HepG2 (cell line): ENCODE measurements around the gene CIAO2B. TPM values are rescaled to one million over a fixed set of nuclear protein-coding genes. Genes with fewer than 3 reads are reported as not detected.
A peak's percentile ranks its signal among the peaks of the same experiment; 100 is the strongest.

ENCODE experiments used
- FOXO1 ChIP-seq: sonication (generic); formaldehyde crosslinking; IDR thresholded peaks from 2 replicates; pipeline ENCODE4 v1.4.0; 2020; ENCODE audit warnings: missing genetic modification reagents
- GATAD2A ChIP-seq: IDR thresholded peaks from 2 replicates; pipeline ENCODE4 v1.6.1; 2016
- HDAC2 ChIP-seq: sonication (generic); formaldehyde crosslinking; IDR thresholded peaks from 2 replicates; pipeline ENCODE4 v1.4.0; 2020; ENCODE audit warnings: missing genetic modification reagents
- HMG20A ChIP-seq: IDR thresholded peaks from 2 replicates; pipeline ENCODE4 v1.6.1; 2016; ENCODE audit warnings: borderline replicate concordance
- NCOA1 ChIP-seq: sonication (generic); formaldehyde crosslinking; IDR thresholded peaks from 2 replicates; pipeline ENCODE4 v1.9.0; 2021; ENCODE audit warnings: missing genetic modification reagents
- RBAK ChIP-seq: sonication (generic); formaldehyde crosslinking; IDR thresholded peaks from 2 replicates; pipeline ENCODE4 v1.5.1; 2020; ENCODE audit warnings: mild to moderate bottlenecking, missing genetic modification reagents
- SAP130 ChIP-seq: IDR thresholded peaks from 2 replicates; pipeline ENCODE4 v1.6.1; 2016; ENCODE audit warnings: low read depth
- SMYD3 ChIP-seq: sonication (generic); formaldehyde crosslinking; IDR thresholded peaks from 2 replicates; pipeline ENCODE4 v1.8.1; 2023; ENCODE audit warnings: mild to moderate bottlenecking, missing genetic modification reagents
- YEATS4 ChIP-seq: sonication (generic); formaldehyde crosslinking; IDR thresholded peaks from 2 replicates; pipeline ENCODE4 v1.4.0; 2020; ENCODE audit warnings: missing genetic modification reagents, borderline replicate concordance
- ZBTB38 ChIP-seq: sonication (generic); formaldehyde crosslinking; IDR thresholded peaks from 2 replicates; pipeline ENCODE4 v1.5.1; 2020; ENCODE audit warnings: mild to moderate bottlenecking, missing genetic modification reagents
- ZFP1 ChIP-seq: IDR thresholded peaks from 2 replicates; pipeline ENCODE4 v1.6.1; 2016
- ZMYM2 ChIP-seq: sonication (generic); formaldehyde crosslinking; IDR thresholded peaks from 2 replicates; pipeline ENCODE4 v1.8.0; 2022; ENCODE audit warnings: mild to moderate bottlenecking, missing genetic modification reagents
- ZNF12 ChIP-seq: sonication (generic); formaldehyde crosslinking; IDR thresholded peaks from 2 replicates; pipeline ENCODE4 v1.5.0; 2020; ENCODE audit warnings: missing genetic modification reagents
- ZNF562 ChIP-seq: sonication (generic); formaldehyde crosslinking; IDR thresholded peaks from 2 replicates; pipeline ENCODE4 v1.8.0; 2022; ENCODE audit warnings: missing genetic modification reagents, borderline replicate concordance
- ZNF572 ChIP-seq: sonication (generic); formaldehyde crosslinking; IDR thresholded peaks from 2 replicates; pipeline ENCODE4 v1.5.1; 2020; ENCODE audit warnings: mild to moderate bottlenecking, missing genetic modification reagents
- ZNF644 ChIP-seq: IDR thresholded peaks from 2 replicates; pipeline ENCODE4 v1.6.1; 2016; ENCODE audit warnings: low read depth
- ZNF7 ChIP-seq: IDR thresholded peaks from 2 replicates; pipeline ENCODE4 v1.6.1; 2016; ENCODE audit warnings: missing biosample characterization, missing genetic modification reagents
- ZNF749 ChIP-seq: sonication (generic); formaldehyde crosslinking; IDR thresholded peaks from 2 replicates; pipeline ENCODE4 v1.8.0; 2022; ENCODE audit warnings: mild to moderate bottlenecking, missing genetic modification reagents, moderate library complexity, borderline replicate concordance
- polyA plus RNA-seq, 8 experiments: library from polyadenylated mRNA; depleted of rRNA in 3 of 8; stranded (reverse) in 7 of 8; unstranded in 1 of 8; fragments of >200 nt; fragmentation: Illumina TruSeq in 4 of 8; extraction: Trizol in 4 of 8; gene quantifications; 2 replicates each; pipeline versions ENCODE4 v1.2.1 to v1.2.3, GENCODE V29; 2011 to 2016; ENCODE audit warnings: low read depth in 4 of 8, missing spikeins in 1 of 8, mixed read lengths in 1 of 8; ENCODE audit not compliant: insufficient read depth in 1 of 8
- total RNA-seq, 5 experiments: library from RNA; depleted of rRNA; stranded (reverse); fragments of >200 nt; fragmentation: Illumina TruSeq; extraction: Trizol; gene quantifications; 2 replicates each; pipeline ENCODE4 v1.2.3, GENCODE V29; 2016; ENCODE audit warnings: low read depth in 1 of 5
- TF ChIP-seq, protein P1 (sequence below): IDR thresholded peaks from 2 replicates; pipeline ENCODE4 v1.4.0; 2020; ENCODE audit warnings: mild to moderate bottlenecking, missing genetic modification reagents
- TF ChIP-seq, protein P2 (sequence below): sonication (generic); formaldehyde crosslinking; IDR thresholded peaks from 2 replicates; pipeline ENCODE4 v1.8.0; 2022; ENCODE audit warnings: mild to moderate bottlenecking, missing genetic modification reagents, moderate library complexity
- TF ChIP-seq, protein P3 (sequence below): sonication (generic); formaldehyde crosslinking; IDR thresholded peaks from 2 replicates; pipeline ENCODE4 v1.5.0; 2020; ENCODE audit warnings: mild to moderate bottlenecking, missing genetic modification reagents, borderline replicate concordance
- TF ChIP-seq, protein P4 (sequence below): sonication (generic); formaldehyde crosslinking; IDR thresholded peaks from 2 replicates; pipeline ENCODE4 v1.8.1; 2023; ENCODE audit warnings: missing genetic modification reagents, inconsistent platforms, borderline replicate concordance

The CIAO2B gene
- total and polyA plus RNA-seq, 2 of the 13 experiments (the other 11 are each of a cell fraction or from before 2014, with no cell fraction given) = 157 to 293 TPM

DNA sequence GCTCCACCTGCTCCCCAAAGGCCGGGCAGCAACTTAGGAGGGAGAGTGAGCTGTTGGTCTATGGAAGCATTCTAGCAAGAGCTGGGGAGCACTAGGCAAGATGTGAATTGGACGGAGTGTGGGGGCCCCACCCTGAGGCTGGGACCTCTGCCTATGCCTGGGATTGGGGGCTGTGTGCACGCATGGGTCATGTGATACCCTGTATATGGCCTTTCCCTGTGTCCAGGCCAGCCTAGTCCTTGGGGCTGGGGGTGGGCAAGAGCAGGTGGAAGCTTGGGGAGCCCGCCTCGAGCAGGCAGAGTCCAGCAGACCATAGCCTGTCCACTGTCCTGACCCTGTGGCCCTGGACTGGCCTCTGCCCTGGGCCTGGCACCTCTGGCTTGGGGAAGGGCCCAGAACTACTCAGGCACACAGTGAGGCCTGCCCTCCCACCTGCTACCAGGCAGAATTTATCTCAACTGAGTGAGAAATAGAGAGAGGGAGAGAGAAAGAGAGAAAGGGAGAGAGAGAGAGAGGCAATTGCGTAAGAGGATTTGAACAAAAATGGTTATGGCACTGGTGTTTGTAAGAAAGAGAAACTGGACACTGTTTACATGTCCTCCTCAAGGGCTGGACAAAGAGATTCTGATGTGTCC lies 34.8 kb downstream of the CIAO2B start (continued):
- TF ChIP-seq ZNF7 (CRISPR knock-in tag) (no peak), ZBTB38 (CRISPR knock-in tag) (peak; percentile 34; the same call in 1 of the 2 replicates), FOXO1 (CRISPR knock-in tag) (0 out of 2 replicates have a peak, but pooled peaks have one; percentile 16), ZNF644 (CRISPR knock-in tag) (peak; percentile 55; the same call in 1 of the 2 replicates), HMG20A (no peak), ZNF562 (no peak), NCOA1 (CRISPR knock-in tag) (no peak), ZFP1 (no peak), GATAD2A (CRISPR knock-in tag) (peak; percentile 24; the same call in 1 of the 2 replicates), ZNF572 (CRISPR knock-in tag) (no peak), ZMYM2 (CRISPR knock-in tag) (no peak), HDAC2 (CRISPR knock-in tag) (0 out of 2 replicates have a peak, but pooled peaks have one; percentile 25), SMYD3 (CRISPR knock-in tag) (no peak), ZNF749 (CRISPR knock-in tag) (no peak), RBAK (CRISPR knock-in tag) (no peak), YEATS4 (peak; percentile 23; the same call in 1 of the 2 replicates), ZNF12 (CRISPR knock-in tag) (no peak), SAP130 (CRISPR knock-in tag) (0 out of 2 replicates have a peak, but pooled peaks have one; percentile 49)
- TF ChIP-seq, protein P1, sequence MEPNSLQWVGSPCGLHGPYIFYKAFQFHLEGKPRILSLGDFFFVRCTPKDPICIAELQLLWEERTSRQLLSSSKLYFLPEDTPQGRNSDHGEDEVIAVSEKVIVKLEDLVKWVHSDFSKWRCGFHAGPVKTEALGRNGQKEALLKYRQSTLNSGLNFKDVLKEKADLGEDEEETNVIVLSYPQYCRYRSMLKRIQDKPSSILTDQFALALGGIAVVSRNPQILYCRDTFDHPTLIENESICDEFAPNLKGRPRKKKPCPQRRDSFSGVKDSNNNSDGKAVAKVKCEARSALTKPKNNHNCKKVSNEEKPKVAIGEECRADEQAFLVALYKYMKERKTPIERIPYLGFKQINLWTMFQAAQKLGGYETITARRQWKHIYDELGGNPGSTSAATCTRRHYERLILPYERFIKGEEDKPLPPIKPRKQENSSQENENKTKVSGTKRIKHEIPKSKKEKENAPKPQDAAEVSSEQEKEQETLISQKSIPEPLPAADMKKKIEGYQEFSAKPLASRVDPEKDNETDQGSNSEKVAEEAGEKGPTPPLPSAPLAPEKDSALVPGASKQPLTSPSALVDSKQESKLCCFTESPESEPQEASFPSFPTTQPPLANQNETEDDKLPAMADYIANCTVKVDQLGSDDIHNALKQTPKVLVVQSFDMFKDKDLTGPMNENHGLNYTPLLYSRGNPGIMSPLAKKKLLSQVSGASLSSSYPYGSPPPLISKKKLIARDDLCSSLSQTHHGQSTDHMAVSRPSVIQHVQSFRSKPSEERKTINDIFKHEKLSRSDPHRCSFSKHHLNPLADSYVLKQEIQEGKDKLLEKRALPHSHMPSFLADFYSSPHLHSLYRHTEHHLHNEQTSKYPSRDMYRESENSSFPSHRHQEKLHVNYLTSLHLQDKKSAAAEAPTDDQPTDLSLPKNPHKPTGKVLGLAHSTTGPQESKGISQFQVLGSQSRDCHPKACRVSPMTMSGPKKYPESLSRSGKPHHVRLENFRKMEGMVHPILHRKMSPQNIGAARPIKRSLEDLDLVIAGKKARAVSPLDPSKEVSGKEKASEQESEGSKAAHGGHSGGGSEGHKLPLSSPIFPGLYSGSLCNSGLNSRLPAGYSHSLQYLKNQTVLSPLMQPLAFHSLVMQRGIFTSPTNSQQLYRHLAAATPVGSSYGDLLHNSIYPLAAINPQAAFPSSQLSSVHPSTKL (CRISPR knock-in tag) = peak; percentile 33
- TF ChIP-seq, protein P2, sequence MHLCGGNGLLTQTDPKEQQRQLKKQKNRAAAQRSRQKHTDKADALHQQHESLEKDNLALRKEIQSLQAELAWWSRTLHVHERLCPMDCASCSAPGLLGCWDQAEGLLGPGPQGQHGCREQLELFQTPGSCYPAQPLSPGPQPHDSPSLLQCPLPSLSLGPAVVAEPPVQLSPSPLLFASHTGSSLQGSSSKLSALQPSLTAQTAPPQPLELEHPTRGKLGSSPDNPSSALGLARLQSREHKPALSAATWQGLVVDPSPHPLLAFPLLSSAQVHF (CRISPR knock-in tag) = no peak
- TF ChIP-seq, protein P3, sequence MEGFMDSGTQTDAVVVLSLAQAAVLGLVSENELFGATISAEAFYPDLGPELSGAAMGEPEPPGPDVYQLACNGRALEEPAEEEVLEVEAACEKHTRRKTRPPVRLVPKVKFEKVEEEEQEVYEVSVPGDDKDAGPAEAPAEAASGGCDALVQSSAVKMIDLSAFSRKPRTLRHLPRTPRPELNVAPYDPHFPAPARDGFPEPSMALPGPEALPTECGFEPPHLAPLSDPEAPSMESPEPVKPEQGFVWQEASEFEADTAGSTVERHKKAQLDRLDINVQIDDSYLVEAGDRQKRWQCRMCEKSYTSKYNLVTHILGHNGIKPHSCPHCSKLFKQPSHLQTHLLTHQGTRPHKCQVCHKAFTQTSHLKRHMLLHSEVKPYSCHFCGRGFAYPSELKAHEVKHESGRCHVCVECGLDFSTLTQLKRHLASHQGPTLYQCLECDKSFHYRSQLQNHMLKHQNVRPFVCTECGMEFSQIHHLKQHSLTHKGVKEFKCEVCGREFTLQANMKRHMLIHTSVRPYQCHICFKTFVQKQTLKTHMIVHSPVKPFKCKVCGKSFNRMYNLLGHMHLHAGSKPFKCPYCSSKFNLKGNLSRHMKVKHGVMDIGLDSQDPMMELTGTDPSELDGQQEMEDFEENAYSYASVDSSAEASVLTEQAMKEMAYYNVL (CRISPR knock-in tag) = peak; percentile 98
- TF ChIP-seq, protein P4, sequence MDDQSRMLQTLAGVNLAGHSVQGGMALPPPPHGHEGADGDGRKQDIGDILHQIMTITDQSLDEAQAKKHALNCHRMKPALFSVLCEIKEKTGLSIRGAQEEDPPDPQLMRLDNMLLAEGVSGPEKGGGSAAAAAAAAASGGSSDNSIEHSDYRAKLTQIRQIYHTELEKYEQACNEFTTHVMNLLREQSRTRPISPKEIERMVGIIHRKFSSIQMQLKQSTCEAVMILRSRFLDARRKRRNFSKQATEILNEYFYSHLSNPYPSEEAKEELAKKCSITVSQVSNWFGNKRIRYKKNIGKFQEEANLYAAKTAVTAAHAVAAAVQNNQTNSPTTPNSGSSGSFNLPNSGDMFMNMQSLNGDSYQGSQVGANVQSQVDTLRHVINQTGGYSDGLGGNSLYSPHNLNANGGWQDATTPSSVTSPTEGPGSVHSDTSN (CRISPR knock-in tag) = no peak
